Muscle of arm (tissue), 12 donors: Measurements from ENCODE around the gene MGAT1. TPM values are rescaled to one million over a fixed set of nuclear protein-coding genes. Genes with fewer than 3 reads are reported as not detected.

Experiments
- DNase-seq: peaks from one replicate; pipeline ENCODE4 v3.0.0-alpha.2; 2013
- polyA plus RNA-seq, 12 donors: library from polyadenylated mRNA; unstranded; fragments of 120-200 nt; gene quantifications; one replicate each; pipeline ENCODE4 v1.2.1, GENCODE V29; 2013; ENCODE audit not compliant: insufficient read length in 12 of 12

Gene MGAT1
- polyA plus RNA-seq, 12 donors: 63.3 to 109 (median 73.6) TPM; not detected in 1

DNA sequence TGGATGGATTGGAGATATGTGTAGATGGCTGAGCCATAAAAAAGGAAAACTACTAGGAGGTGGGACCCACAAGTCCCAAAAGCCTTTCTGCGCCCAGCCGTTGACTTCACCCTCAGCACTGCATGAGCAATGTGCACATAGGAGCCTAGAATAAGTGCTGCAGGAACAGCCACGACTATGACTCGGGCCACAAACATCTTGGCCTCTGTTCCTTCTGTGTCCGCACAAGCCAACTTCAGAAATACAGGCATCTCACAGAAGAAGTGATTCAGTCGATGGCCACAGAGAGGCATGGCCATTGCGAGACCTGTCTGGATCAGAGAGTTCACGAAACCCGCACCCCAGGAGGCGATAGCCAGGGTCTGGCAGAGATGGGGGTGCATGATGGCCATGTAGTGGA is 63.3 kb downstream of the MGAT1 start:
- DNase-seq: no peak

DNA sequence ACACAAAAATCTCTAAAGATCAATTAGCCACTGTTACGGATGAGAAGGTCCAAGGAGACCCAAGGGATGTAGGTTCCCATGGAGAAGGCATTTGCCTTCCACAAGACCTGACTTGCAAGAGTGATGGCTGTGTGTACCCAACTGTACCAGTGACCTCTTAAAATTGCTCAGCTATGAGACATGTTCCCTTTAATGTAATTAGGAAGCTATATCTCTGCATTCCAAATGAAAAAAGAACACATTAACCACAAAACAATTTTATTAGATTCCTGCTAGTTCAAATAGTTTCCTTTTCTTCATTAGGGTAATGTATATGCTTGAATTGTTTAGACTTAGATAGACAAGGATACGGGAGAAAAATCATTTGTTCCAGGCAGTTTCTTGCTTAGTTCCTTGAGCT is 66.1 kb downstream of the MGAT1 start:
- DNase-seq: no peak

Other genes starting within 250 kb of the MGAT1 start
- gene SCGB3A1, start 211.3 kb downstream of the MGAT1 start, polyA plus RNA-seq: 1 to 10 TPM in 5 of 12 donors, under 1 TPM in 5, not detected in 2; 0.71 to 2.1 (median 1.0) TPM
- gene FLT4, start 153.2 kb downstream of the MGAT1 start, polyA plus RNA-seq: 10 to 100 TPM in 3 of 12 donors, 1 to 10 TPM in 8, not detected in 1; 5.9 to 21.3 (median 7.7) TPM
- not detected for gene OR2Y1, start 62.7 kb downstream of the MGAT1 start, polyA plus RNA-seq
- 10 to 100 TPM in 11 of 12 donors, not detected in 1; 23.5 to 43.3 (median 29.5) TPM for gene ZFP62, start 58.5 kb upstream of the MGAT1 start, polyA plus RNA-seq
- 10 to 100 TPM in 1 of 12 donors, under 1 TPM in 3, not detected in 8; 0.15 to 16.1 (median 0.21) TPM for gene BTNL8, start 96.4 kb upstream of the MGAT1 start, polyA plus RNA-seq
- 1 to 10 TPM in 1 of 12 donors, under 1 TPM in 3, not detected in 8; 0.07 to 7.2 (median 0.13) TPM for gene BTNL3, start 186.0 kb upstream of the MGAT1 start, polyA plus RNA-seq
- gene BTNL9, start 237.5 kb upstream of the MGAT1 start, polyA plus RNA-seq: 10 to 100 TPM in 8 of 12 donors, 1 to 10 TPM in 3, not detected in 1; 6.2 to 20.8 (median 13.6) TPM